Astrocyte of the spinal cord (primary cell): ENCODE results near the gene SMIM20.

ENCODE experiments used
- DNase-seq: peaks from one replicate; pipeline ENCODE4 v3.0.0; 2011; ENCODE audit warnings: low read depth, low spot score
- H3K4me3 ChIP-seq: 2 replicates; pipeline ENCODE4 v1.5.1; 2011; ENCODE audit warnings: low read depth, mild to moderate bottlenecking, low read length, moderate library complexity
- in situ Hi-C: cut with HindIII; loops from 2 replicates; pipeline ENCODE4 v1.10.0; 2017; ENCODE audit warnings: low sequenced_read_pairs
- TF ChIP-seq, protein P1 (sequence below): IDR thresholded peaks from 2 replicates; pipeline ENCODE4 v1.5.1; 2012; ENCODE audit warnings: low read depth, mild to moderate bottlenecking, low read length, inconsistent platforms

SMIM20 gene

DNA sequence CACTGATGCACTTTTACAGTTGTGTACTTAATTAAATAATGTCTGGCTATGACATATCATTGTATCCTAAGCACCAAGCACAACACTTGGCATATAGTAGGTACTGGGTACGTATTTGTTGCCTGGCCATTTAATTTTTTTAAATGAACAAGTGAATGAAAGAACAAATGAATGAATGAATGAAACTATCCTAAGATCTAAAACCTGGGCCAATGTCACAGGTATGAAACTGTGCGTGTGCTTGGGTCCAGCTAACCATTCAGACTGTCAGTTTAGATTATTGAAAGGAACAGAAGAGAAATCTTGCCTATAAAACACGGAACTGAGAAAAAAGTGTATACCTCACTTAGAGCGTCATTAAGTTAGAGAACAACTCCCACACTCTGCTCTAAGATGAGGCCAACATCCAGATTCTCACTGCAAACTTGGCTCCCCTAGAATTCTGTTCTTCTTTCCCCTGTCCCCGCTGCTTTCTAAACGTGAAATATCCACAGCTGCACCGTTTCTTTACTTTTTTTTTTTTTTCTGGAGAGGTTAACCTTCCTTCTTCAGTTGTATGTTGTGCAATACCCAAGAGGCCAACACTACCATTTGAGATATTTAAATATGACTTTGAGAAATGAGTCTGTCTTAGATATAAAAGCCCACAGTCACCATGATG lies 33.9 kb upstream of the SMIM20 start:
- in situ Hi-C loops = no loop called here
- H3K4me3 ChIP-seq = no peak overlapping the region
- no peak for DNase-seq
- TF ChIP-seq, protein P1, sequence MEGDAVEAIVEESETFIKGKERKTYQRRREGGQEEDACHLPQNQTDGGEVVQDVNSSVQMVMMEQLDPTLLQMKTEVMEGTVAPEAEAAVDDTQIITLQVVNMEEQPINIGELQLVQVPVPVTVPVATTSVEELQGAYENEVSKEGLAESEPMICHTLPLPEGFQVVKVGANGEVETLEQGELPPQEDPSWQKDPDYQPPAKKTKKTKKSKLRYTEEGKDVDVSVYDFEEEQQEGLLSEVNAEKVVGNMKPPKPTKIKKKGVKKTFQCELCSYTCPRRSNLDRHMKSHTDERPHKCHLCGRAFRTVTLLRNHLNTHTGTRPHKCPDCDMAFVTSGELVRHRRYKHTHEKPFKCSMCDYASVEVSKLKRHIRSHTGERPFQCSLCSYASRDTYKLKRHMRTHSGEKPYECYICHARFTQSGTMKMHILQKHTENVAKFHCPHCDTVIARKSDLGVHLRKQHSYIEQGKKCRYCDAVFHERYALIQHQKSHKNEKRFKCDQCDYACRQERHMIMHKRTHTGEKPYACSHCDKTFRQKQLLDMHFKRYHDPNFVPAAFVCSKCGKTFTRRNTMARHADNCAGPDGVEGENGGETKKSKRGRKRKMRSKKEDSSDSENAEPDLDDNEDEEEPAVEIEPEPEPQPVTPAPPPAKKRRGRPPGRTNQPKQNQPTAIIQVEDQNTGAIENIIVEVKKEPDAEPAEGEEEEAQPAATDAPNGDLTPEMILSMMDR = no peak

DNA sequence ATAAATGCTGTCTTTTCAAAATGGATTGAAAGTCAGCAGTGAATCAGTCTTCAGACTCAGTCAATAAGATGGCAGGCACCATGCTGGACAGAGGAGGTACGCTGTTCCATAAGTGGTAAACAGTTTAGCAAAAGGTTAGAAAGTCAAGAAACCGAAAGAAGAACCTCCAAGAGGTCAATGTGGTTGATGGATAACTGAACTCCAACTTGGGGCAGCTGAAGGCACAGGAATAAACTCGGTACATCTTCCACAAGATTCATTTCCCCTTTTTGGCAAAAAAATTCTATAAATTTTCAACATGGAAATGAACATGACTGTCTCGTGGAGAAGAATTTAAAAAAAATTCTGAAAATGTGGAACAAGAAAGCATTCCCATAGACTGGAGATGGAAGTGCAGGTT lies 32.8 kb upstream of the SMIM20 start:
- no peak overlapping the region for H3K4me3 ChIP-seq
- DNase-seq = no peak
- in situ Hi-C loops = no loop called here
- TF ChIP-seq, protein P1 = no peak

DNA sequence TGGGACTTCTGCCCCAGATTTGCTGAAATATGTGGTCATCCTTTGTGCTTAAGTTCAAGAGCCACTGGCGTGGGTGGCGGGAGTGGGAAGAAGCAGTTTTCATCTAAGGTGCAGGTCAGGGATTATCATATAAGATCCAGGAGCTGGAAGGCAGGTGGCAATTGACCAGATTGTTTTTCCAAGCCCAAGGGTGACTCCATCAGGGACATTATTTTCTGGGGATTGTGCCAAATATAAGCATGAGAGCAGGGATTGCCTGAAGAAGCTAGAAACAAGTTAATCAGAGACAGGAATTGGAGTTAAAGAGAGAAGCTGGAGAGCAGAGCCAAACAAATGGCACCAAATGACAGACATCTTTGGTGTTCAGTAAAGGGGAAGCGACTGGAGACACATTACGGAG lies 31.8 kb upstream of the SMIM20 start:
- no peak for DNase-seq
- TF ChIP-seq, protein P1 = no peak
- H3K4me3 ChIP-seq = no peak overlapping the region
- in situ Hi-C loops = no loop called here

DNA sequence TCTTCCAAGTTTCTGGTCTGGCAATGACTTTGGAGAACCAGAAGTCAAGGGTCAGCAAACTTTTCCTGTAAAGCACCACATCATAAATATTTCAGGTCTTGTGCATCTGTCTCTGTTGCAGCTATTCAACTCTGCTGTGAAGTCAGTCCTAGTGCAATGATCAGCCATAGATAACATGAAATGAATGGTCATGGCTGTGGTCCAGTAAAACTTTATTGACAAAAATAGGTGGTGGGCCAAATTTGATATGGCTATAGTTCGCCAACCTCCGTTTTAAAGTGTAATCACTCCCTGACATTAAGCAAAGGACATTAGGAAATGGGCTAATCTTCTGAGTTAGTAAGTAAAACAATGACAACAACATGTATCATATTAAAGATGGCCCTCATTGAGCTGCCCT lies 30.5 kb upstream of the SMIM20 start:
- TF ChIP-seq, protein P1 = no peak
- in situ Hi-C loops = no loop called here
- H3K4me3 ChIP-seq = no peak overlapping the region
- no peak for DNase-seq

DNA sequence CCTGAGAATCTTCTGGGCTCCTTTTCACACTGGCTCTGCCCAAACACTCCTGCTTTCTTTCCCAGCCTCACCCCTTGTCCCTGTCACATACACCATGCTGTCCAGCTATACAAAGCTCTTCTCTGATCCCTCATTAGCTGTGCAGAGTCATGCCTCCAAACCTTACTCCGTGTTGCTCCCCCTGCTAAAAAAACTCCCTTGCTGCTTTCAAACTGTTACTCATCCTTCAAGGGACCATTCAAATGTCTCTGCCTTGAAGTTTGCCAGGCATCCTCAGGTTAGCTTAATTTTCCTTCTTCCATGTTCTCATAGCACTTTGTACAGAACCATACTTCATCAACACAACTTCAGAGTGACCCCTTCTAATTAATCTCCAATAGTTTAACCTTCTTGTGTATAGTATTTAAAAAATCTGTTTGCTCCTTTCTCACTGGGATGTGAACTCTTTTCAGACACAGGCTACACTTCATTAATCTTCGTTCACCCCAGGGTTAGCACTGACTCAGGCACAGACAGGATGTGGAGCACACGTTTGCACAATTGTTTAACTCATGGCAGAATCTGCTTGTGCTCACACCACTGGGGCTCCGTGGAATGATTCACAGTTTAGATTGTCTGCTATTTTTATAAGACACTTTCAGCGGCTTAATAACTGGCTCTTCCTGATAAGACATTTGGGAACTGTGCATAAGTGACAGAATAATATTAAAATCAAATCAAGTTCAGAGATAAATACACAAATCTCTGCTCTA lies 29.8 kb upstream of the SMIM20 start:
- TF ChIP-seq, protein P1 = no peak

DNA sequence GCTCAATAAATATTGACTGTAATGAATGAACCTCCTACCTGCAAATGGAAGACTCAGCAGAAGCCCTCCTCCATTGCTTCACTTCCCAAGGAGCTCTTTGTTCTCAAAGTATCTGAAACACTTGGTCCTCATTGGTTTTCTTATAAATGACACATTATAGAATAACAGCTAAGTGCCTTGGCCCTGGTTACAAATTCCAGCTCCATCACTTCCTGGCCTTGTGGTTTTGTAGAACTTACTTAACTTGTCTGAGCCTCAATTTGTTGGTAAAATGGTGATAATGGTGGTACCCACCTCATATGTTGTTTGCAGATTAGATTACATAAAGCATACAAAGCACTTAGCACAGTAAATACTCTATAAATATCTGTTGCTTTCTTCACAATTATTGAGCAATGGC lies 25.2 kb upstream of the SMIM20 start:
- DNase-seq = peak; percentile 22
- TF ChIP-seq, protein P1 = no peak
- in situ Hi-C loops = no loop called here
- H3K4me3 ChIP-seq = no peak overlapping the region

More for the DNA sequence above, 29.8 kb upstream of the SMIM20 start:
- peak; percentile 57 for DNase-seq
- in situ Hi-C loops = no loop called here
- H3K4me3 ChIP-seq = no peak overlapping the region
